GM21367 (cell line): ENCODE data around the gene MTX2.
"Not testable (repeated sequence)": the region's sequence is repeated elsewhere in the genome, so short reads cannot be mapped to it uniquely, and the experiment has no call there.

ENCODE experiments used
- ATAC-seq: cut with Tn5 transposase; IDR thresholded peaks from one replicate; pipeline ENCODE4 v1.9.1; 2021; ENCODE audit not compliant: unreplicated experiment

MTX2 gene

GRCh38 chr2:176284461-176285049 lies 15.3 kb downstream of the MTX2 start:
- no peak for ATAC-seq

GRCh38 chr2:176285321-176285720 lies 16.1 kb downstream of the MTX2 start:
- no peak for ATAC-seq

GRCh38 chr2:176291335-176291734 lies 22.1 kb downstream of the MTX2 start:
- no peak for ATAC-seq

GRCh38 chr2:176291809-176292283 lies 22.6 kb downstream of the MTX2 start:
- peak; percentile 82 for ATAC-seq

- no peak for ATAC-seq
Observed at GRCh38 chr2:176292608-176293007, 23.4 kb downstream of the MTX2 start.

GRCh38 chr2:176293334-176293733 lies 24.1 kb downstream of the MTX2 start:
- no peak for ATAC-seq

GRCh38 chr2:176297067-176297466 lies 27.8 kb downstream of the MTX2 start:
- ATAC-seq = no peak

- ATAC-seq = no peak
Observed at GRCh38 chr2:176297737-176298136, 28.5 kb downstream of the MTX2 start.

- ATAC-seq = not testable (repeated sequence)
Observed at GRCh38 chr2:176306020-176306419, 36.8 kb downstream of the MTX2 start.

- ATAC-seq = no peak
Observed at GRCh38 chr2:176317199-176317598, 48.0 kb downstream of the MTX2 start.

- ATAC-seq = no peak
Observed at GRCh38 chr2:176317623-176318065, 48.4 kb downstream of the MTX2 start.

GRCh38 chr2:176321916-176322315 lies 52.7 kb downstream of the MTX2 start:
- ATAC-seq = no peak

- ATAC-seq = no peak
Observed at GRCh38 chr2:176324862-176325261, 55.6 kb downstream of the MTX2 start.

- no peak for ATAC-seq
Observed at GRCh38 chr2:176325732-176326131, 56.5 kb downstream of the MTX2 start.

- no peak for ATAC-seq
Observed at GRCh38 chr2:176328149-176328548, 58.9 kb downstream of the MTX2 start.

- no peak for ATAC-seq
Observed at GRCh38 chr2:176330612-176331011, 61.4 kb downstream of the MTX2 start.

- no peak for ATAC-seq
Observed at GRCh38 chr2:176331646-176332045, 62.4 kb downstream of the MTX2 start.

- no peak for ATAC-seq
Observed at GRCh38 chr2:176334729-176335128, 65.5 kb downstream of the MTX2 start.

- no peak for ATAC-seq
Observed at GRCh38 chr2:176338395-176338794, 69.2 kb downstream of the MTX2 start.

GRCh38 chr2:176339208-176339607 lies 70.0 kb downstream of the MTX2 start:
- no peak for ATAC-seq

GRCh38 chr2:176356251-176356650 lies 87.0 kb downstream of the MTX2 start:
- ATAC-seq = no peak

GRCh38 chr2:176364273-176364977 lies 95.2 kb downstream of the MTX2 start:
- ATAC-seq = no peak

- no peak for ATAC-seq
Observed at GRCh38 chr2:176368349-176368748, 99.1 kb downstream of the MTX2 start.
